ENCODE results near the gene PRR29.

The PRR29 gene

DNA sequence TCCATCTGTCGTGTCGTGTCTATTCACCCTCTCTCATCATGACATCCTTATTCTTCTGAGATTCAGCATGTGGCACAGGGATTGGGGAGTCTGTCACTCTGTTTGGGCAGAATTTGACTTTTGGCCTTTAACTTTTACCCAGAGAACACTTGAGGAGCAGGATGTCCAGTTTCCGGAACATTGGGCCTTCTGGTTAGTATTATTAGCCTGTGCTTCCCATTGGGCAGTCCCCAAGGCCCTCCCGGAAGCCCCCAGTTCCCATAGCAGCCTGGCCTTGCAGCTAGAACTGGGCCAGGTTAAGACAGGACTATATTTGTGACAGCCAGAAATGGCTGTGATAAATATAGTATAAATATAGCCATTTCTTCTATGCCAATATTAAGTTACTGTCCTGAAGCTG lies 35.0 kb upstream of the PRR29 start:
- DNase-seq (ENCODE audit: low read depth) = no peak
- H3K4me3 ChIP-seq (ENCODE audit: low read length) = no peak overlapping the region
- TF ChIP-seq, protein P1, sequence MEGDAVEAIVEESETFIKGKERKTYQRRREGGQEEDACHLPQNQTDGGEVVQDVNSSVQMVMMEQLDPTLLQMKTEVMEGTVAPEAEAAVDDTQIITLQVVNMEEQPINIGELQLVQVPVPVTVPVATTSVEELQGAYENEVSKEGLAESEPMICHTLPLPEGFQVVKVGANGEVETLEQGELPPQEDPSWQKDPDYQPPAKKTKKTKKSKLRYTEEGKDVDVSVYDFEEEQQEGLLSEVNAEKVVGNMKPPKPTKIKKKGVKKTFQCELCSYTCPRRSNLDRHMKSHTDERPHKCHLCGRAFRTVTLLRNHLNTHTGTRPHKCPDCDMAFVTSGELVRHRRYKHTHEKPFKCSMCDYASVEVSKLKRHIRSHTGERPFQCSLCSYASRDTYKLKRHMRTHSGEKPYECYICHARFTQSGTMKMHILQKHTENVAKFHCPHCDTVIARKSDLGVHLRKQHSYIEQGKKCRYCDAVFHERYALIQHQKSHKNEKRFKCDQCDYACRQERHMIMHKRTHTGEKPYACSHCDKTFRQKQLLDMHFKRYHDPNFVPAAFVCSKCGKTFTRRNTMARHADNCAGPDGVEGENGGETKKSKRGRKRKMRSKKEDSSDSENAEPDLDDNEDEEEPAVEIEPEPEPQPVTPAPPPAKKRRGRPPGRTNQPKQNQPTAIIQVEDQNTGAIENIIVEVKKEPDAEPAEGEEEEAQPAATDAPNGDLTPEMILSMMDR (IDR thresholded peaks at IDR 0.05; ENCODE audit: insufficient read depth, low read depth, low read length, missing control alignments) = no peak

DNA sequence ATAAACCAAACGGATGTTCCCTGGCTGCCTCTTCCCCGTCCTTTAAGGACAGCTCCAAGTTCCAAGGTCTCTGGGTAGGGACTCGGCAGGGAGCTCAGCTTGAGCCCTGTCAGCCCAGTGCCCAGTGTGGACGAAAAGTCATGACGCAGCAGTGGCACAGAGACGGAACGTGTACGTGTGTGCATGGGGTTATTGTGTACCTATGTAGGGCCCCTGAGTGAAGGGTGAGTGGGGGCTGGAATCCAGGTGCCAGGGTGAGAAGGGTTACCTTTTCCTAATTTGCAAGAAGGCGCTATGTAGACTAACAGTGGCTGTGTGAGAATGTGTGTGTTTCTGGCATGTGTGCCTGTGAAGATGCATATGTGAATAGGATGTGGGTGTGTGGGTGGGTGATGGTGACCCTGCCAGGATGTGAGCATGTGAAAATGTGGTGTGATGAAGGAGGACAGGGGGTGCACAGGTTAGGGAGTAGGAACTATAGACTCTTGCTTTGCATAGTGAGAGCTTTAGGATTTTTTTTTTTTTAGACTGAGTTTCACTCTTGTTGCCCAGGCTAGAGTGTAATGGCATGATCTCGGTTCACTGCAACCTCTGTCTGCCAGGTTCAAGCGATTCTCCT lies 31.4 kb upstream of the PRR29 start:
- DNase-seq (ENCODE audit: low read depth) = no peak
- TF ChIP-seq, protein P1 (IDR thresholded peaks at IDR 0.05; ENCODE audit: insufficient read depth, low read depth, low read length, missing control alignments) = no peak
- no peak overlapping the region for H3K4me3 ChIP-seq (ENCODE audit: low read length)

DNA sequence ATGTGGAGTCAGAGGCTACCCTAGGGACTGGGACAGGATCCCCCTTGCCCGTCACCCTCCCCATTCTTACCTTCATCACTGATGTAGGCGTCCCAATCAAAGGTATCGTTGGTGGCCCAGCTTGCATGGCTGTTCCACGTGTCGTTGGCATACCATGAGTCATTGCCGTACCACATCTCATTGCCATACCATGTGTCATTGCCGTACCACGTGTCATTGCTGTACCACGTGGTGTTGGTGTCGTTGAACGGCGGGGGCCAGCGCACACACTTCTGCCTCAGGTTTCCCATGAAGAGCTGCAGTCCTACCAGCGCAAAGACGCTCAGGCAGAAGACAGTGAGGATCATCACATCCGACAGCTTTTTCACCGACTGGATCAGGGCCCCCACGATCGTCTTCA lies 30.2 kb upstream of the PRR29 start:
- no peak overlapping the region for H3K4me3 ChIP-seq (ENCODE audit: low read length)
- TF ChIP-seq, protein P1 (IDR thresholded peaks at IDR 0.05; ENCODE audit: insufficient read depth, low read depth, low read length, missing control alignments) = no peak
- no peak for DNase-seq (ENCODE audit: low read depth)

DNA sequence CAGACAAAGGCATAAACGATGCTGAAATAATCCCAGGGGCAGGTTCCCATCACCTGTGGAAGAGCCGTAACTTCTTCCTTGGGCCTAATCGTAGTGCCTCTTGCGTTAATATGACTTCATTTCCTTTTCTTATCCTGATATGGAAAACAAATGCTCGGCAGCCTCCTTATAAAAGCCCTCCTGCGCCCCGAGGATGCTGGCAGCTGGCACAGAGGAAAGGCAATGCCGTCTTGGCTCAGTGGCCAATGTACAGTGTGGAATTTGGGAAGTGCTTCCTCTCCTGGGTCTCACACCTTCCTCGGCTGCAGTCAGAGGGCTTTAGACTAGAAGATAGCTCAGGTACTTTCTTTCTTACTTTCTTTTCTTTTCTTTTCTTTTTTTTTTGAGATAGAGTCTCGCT lies 28.9 kb upstream of the PRR29 start:
- no peak overlapping the region for H3K4me3 ChIP-seq (ENCODE audit: low read length)
- TF ChIP-seq, protein P1 (IDR thresholded peaks at IDR 0.05; ENCODE audit: insufficient read depth, low read depth, low read length, missing control alignments) = no peak
- DNase-seq (ENCODE audit: low read depth) = no peak

DNA sequence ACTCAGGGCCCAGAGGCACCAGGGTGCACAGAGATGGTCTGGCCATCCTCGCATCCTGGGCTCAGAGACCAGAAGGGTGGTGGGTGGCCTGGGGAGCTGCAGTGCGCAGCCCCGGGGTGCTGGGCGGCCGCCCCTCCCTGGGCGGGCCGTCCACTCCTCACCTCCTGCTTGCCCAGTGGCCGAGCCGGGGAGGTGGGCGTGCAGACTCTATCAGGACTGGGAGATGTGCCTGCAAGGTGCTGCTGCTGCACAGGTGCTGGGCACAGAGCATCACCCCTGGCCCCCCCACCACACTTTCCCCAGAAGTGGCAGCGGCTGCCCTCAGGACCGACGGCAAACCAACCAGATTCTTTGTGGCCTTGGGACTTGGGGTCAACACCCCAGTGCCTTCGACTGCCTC lies 25.4 kb upstream of the PRR29 start, which contains the start of gene SCN4A:
Gene SCN4A (minus strand): TSS at position 123 of the 400 bp plus-strand sequence. CDS start 77 bp downstream, at position 46.
- TF ChIP-seq, protein P1 (IDR thresholded peaks at IDR 0.05; ENCODE audit: insufficient read depth, low read depth, low read length, missing control alignments) = no peak
- H3K4me3 ChIP-seq (ENCODE audit: low read length) = no peak within 1 kb of the TSS
- no peak for DNase-seq (ENCODE audit: low read depth)

DNA sequence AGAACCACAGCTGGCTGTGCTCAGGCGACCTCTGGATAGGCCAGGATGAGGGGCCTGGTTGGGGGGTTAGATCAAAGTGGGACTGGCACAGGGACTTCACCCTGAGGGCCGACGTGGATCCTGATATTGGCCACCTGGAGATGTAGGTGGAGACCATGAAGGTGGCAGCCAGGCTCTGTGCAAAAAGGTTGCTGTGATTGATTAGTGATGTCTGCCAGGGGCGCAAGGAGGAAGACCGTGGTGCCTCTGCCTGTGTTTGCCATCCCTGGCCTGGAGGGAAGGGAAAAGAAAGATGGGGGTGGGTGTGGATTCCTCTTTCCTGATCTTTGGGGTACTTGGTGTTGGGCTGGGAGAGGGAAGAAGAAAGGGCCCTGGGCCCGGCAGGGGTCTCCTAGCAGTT lies 24.9 kb upstream of the PRR29 start:
- TF ChIP-seq, protein P1 (IDR thresholded peaks at IDR 0.05; ENCODE audit: insufficient read depth, low read depth, low read length, missing control alignments) = no peak

More for the DNA sequence above, 24.9 kb upstream of the PRR29 start:
- no peak overlapping the region for H3K4me3 ChIP-seq (ENCODE audit: low read length)
- no peak for DNase-seq (ENCODE audit: low read depth)
